IMR-90 (cell line): Measurements from ENCODE around the gene STPG1.

Experiments
- BHLHE40 ChIP-seq: fragments of 150-350 bp; IDR thresholded peaks from 2 replicates; pipeline ENCODE4 v1.6.1; 2016; ENCODE audit warnings: mild to moderate bottlenecking, low read depth, low read length
- FOS ChIP-seq: fragments of 150-350 bp; IDR thresholded peaks from 2 replicates; pipeline ENCODE4 v1.6.1; 2016; ENCODE audit warnings: low read depth, low read length
- MAFK ChIP-seq: IDR thresholded peaks from 2 replicates; pipeline ENCODE4 v1.6.1; 2012; ENCODE audit warnings: low read depth, low read length, improper control_type of control experiment
- MAZ ChIP-seq: IDR thresholded peaks from 2 replicates; pipeline ENCODE4 v1.6.1; 2012; ENCODE audit warnings: low read depth, mild to moderate bottlenecking, low read length, improper control_type of control experiment, moderate library complexity, borderline replicate concordance
- MXI1 ChIP-seq: IDR thresholded peaks from 2 replicates; pipeline ENCODE4 v1.6.1; 2012; ENCODE audit warnings: low read depth, mild to moderate bottlenecking, low read length, moderate library complexity, borderline replicate concordance
- POLR2A ChIP-seq: IDR thresholded peaks from 2 replicates; pipeline ENCODE4 v1.6.1; 2012; ENCODE audit warnings: mild to moderate bottlenecking, low read depth, low read length
- RAD21 ChIP-seq: IDR thresholded peaks from 2 replicates; pipeline ENCODE4 v1.6.1; 2012; ENCODE audit warnings: low read length, improper control_type of control experiment
- RFX5 ChIP-seq: IDR thresholded peaks from 2 replicates; pipeline ENCODE4 v1.8.0; 2012; ENCODE audit warnings: low read depth, mild to moderate bottlenecking, low read length, moderate library complexity
- SMC3 ChIP-seq: fragments of 150-350 bp; IDR thresholded peaks from 2 replicates; pipeline ENCODE4 v1.6.1; 2016; ENCODE audit warnings: low read depth, mild to moderate bottlenecking, antibody characterized with exemption, low read length, moderate library complexity
- TF ChIP-seq, protein P1 (sequence below): conservative IDR thresholded peaks from 2 replicates; pipeline ENCODE4 v1.5.1; 2012; ENCODE audit warnings: mild to moderate bottlenecking, low read depth, low read length, improper control_type of control experiment

DNA sequence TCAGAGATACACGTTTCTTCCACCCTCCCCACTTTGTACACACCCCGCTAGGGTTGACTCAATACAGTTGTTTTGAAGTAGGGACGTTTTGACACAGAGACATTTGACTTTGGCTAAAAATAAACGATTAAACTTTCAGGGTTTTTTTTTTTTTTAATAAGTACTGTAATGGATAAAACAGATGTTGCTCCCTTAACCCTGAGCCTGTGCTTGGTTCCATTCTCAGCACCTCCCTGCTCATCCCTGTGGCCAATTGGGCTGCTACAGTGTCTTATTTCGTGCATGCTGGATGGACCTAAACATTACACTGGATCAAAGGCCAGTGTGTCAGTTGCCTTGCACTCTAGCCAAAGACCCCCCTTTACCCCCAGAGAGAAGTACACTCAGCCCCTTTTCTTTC, 77.5 kb downstream of the STPG1 start:
- no peak for TF ChIP-seq BHLHE40
- TF ChIP-seq, protein P1, sequence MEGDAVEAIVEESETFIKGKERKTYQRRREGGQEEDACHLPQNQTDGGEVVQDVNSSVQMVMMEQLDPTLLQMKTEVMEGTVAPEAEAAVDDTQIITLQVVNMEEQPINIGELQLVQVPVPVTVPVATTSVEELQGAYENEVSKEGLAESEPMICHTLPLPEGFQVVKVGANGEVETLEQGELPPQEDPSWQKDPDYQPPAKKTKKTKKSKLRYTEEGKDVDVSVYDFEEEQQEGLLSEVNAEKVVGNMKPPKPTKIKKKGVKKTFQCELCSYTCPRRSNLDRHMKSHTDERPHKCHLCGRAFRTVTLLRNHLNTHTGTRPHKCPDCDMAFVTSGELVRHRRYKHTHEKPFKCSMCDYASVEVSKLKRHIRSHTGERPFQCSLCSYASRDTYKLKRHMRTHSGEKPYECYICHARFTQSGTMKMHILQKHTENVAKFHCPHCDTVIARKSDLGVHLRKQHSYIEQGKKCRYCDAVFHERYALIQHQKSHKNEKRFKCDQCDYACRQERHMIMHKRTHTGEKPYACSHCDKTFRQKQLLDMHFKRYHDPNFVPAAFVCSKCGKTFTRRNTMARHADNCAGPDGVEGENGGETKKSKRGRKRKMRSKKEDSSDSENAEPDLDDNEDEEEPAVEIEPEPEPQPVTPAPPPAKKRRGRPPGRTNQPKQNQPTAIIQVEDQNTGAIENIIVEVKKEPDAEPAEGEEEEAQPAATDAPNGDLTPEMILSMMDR: no peak
- no peak for TF ChIP-seq POLR2A
- no peak for TF ChIP-seq MAFK
- no peak for TF ChIP-seq RFX5
- no peak for TF ChIP-seq RAD21
- TF ChIP-seq SMC3: no peak
- TF ChIP-seq FOS: no peak
- TF ChIP-seq MXI1: no peak
- no peak for TF ChIP-seq MAZ
